NCI-H748 treated with DMSO at 0.1 percent for 48 hours (cell line): ENCODE data around the gene KIRREL3.

ENCODE experiments used
- DNase-seq: peaks from one replicate; lab custom pipeline; 2025; lab: John Stamatoyannopoulos, UW

The KIRREL3 gene

DNA sequence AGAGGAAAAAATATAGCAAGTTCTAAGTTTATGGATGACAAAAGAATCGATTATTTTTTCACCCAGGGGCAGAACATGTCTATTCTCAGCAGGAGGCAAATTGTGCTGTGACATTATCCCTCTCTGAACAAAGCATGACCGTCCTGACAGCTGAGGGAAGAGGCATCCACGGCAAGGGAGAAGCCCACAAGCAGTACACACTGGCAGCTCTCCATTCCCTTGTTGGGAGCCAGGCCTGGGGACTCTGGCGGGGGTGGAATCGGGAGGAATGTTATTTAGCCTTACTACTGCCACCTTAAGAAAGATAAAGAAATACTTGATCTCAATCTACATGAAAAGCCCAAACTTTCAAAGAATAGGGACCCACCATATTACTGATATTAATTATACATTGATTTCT is 3.4 kb downstream of the KIRREL3 start:
- no peak for DNase-seq

DNA sequence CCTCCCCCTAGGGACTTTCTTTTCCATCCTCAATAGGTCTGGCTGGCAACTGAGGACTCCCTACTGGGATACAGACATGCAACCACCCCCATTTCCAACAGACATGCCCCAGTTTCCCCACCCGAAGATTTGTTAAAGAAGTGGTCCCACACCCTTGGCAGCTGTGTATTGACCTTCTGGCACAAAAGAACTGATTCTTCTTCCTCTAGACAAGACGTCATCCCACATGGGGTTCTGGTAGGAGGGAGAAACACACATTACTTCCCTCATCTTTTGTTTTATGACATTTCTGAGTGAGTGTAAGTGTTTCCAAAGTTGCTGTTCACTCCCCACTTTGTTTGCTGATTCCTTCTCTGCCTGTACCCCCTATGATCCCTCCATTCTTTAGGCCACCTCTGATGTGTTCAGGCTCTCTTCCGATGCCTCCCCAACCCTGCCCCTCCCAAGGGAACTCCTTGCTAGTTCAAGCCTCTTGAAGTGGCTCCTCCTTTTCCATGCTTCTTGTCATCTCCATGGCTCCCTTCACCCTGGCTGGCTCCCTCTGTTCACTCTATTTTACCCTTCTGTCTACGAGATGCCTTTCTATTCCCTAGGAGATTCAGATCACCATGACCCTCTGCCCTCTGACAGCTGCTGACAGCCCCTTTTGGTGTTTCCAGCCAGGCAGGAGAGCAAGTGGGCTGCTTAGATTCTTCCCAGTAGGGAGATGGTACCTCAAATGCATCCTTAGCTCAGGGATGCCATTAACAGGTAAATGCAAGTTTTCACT is 4.3 kb downstream of the KIRREL3 start:
- DNase-seq = no peak

DNA sequence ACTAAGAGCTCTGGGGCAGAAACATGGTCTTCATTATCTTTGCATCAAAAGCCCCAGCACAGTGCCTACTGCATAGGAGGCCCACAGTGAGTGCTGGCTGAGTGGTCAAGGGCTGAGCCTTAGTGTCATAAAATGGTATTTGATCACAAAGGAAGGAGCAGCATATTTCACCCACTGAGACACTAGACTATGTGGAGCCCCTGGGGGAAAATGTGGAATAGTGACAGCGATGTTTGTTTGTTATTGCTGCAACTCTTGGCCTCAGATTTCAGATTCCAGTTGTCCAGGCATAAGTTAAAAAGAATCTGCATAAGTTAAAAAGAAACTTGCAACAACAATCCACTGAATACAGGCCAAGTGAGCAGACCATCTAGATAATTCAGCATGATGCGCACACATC is 7.0 kb downstream of the KIRREL3 start:
- no peak for DNase-seq

DNA sequence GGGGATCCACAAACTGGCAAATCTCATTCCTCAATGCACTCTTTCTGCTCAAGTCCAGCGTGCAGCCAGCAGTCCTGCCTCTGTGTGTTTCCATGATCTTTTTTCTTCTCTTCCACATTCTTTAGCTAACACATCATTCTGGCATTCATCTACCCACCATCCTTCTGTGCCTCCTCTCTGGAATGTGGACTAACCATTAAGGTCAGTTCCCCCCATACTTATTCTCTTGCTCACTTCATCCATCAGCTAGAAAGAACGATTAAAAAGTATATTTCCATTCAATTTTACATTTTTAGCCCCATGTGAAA is 7.8 kb downstream of the KIRREL3 start:
- DNase-seq = no peak

DNA sequence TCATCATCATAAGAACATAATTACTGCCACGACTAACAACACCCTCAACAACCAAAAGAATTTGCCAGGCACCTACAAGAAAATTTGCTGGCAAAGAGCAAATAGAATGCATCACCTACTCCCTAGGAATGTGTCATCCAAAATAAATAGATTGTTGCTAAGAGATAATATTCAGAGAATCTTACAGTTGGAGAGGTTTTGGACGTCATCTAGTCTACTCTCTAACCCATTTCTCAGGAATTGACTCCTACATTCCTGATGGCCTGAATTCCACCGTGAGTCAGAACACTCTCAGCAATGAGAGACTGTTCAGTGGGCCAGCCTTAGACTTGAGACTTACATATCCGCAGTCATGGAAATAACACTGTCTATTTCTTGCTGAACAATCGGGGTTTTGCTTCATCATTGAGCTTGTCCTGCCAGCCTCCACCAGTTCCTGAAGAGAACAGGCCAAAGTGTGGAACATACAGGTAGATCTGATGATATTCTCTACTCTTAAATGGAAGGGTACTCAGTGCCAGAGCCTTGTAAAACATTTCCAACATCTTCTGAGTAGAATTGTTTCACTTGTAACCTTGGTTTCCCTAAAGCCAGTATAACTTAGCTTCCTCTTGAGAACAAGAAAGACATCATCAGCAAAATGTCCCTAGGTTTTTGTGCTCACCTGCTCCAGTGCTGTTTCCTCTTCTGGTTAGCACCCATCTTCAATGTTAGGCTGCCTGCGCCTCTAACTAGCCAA is 8.3 kb downstream of the KIRREL3 start:
- DNase-seq = no peak

DNA sequence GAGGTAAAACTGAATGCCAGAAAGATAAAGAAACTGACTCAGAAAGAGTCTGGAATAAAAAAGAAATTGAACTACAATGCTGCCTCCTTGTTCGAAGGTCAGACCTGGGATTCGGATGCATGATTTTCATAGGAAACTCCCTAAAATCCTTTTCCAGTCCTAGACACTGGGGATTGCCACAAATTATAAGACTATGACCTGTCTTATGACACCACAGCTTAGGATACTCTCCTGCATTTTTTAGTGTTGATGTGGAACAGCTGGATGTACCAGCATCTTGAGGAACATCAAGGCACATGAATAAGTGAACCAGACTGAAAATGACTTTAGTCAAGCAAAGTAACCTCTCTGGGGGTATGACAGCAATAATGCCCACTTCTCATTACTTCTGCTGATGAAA is 9.0 kb downstream of the KIRREL3 start:
- DNase-seq = no peak

DNA sequence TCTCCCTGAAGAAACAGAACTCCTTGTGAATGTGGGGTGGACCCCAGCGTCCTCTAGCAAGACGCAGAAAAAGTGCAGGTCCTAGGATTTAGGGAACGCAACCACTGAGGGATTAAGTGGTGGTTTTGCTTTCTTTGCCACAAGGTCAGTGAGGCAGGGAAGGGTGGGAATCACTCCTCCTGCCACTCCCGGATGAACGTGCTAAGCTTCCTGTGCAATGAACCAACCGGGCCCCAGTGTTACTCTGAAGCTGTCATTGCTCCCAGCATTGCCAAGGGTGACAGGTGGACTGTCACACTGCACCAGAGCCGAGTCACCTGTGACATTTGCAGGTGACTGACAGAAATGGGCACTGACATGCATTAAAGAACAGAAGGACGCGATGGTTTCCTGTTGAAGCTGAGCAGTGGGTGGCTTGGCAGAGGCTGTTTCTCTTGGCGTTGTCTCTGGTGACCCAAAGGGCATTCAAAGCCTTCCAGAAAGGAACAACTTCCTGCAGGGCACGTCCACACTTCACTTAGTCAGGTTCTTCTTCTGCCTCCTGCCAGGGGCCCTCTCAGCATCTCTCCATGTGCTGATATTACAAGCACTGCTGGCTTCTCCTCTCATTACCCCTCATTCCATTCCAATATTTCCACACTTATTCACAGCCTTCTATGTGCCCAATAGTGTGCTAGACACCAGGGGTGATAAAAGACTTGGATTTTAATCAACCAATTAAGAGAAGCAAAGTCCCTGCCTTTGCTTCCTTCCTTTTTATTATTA is 9.7 kb downstream of the KIRREL3 start:
- DNase-seq = no peak

DNA sequence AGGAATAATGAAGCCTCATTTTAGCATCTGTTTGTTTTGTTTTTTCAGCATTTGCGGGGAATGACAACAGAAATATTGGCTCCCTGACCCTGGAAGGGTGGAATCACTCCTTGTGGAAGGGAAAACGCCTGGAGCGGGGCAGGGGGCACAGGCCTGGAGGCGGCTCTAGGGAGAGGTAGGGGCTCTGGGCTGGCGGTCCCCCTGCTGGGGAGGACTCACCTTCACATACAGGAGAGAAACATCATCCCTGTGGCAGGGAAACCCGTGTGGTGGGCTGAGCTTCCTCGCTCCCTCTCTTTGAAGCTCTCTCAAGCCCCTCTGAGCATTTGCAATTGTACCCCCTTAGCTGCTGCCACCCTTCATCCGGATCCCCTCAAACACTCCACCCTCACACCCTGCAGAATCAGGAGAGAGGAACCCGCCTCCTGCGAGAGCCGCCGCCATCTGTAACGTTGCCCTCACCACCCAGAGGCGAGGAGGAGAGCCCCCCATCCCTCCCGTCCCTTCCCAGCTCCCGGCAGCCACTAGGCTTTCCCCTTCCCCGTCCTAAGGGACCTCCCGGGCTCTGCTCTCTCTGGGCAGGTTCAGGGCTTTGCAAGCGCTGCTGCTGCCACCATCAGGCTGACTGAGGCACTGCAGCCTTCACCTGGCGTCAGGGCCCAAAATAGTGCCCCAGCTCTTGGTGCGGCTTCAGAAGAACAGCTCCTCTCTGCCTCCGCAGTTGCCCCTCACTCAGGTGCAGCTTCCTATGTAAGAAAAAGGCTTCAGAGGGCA is 10.4 kb downstream of the KIRREL3 start:
- DNase-seq = peak; percentile 11

DNA sequence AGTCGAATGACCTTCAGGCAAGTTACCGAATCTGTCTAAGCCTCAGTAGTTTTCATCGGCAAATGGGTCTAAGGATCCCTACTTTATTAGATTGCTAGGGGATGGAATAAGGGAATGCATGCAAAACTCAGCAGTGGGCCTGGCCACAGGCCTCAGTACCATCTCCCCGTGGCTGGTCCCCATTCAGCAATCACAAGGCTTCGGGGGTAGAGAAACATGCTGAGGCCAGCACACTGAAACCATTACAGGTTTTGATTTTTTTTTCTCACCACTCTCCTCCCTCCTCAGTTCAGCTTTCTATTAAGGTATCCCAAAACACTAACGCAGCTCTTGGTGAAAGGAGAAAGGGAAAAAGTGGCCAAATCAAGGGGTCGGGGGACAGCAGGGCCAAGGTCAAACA is 11.9 kb downstream of the KIRREL3 start:
- DNase-seq = no peak

DNA sequence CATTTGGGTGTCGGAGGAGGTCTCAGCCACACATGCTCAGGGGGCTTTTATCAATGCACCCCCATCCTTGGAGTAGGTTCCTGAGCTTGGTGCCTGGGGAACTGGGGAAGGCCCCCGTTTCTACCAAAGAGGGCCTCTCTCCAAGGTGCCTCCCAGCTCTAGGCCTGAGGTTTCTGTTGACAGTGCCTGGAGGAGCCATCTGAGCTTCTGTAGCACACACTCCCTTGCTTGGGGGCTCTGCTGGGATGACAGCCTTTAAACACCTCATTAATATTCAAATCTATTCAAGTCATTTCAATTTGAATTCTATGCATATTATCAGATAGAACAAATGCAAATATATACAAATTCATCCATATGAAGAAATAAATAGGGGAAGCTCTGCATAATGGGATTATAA is 18.9 kb downstream of the KIRREL3 start:
- DNase-seq = no peak

DNA sequence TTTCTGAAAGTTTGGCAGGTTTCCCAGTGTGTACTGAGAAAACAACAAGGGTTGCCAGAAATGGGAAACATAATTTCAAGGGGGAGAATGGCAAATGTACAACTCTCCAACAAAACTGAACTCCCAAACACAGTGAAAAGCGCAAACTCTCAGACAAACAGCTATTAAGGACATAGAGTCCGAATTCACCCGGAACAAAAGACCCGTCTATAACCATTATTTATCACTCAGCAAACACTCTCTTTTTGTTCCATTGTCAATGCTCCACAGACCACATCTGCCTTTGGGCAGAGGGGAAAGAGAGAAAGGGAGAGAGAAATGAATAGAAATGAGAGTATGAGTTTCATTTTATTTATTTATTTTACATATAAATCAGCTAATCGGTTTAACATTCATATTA is 21.7 kb downstream of the KIRREL3 start:
- DNase-seq = peak; percentile 94

DNA sequence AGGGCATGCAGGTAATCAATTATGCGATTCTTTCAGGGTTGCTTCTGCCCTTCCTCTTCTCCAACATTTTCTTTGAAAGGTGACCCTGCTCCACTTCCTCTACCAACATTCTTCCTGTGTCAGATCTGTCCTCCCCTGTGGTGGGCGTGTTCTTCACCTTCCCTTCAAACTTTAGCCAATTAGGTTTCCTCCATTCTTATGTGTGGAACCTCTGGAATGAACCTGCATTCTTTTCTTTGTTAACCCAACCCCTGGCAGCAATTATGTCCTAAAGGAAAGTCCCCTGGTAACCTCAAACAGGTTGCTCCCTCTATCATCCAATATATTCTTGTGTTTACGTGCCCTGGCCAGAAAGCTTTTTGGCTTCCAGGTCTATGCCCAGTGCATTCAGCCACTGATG is 22.4 kb downstream of the KIRREL3 start:
- no peak for DNase-seq

DNA sequence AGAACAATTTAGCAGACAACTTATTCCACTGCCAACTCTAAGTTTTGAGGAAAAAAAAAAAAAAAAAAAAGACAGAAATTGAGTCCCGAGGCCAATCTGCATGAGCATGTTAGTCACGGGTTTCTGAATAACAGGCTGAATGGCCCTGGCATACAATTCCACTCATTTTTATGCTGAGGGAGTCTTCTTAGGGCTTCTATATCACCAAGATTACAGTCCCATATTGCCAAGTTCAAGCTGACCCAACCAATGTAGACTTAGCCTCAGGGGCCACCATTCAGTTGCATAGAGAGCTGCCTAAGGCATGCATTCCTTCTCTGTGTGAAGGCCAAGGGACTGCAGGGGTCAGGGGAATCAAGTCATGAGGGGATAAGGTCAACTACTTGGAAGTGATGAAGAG is 27.5 kb downstream of the KIRREL3 start:
- no peak for DNase-seq

DNA sequence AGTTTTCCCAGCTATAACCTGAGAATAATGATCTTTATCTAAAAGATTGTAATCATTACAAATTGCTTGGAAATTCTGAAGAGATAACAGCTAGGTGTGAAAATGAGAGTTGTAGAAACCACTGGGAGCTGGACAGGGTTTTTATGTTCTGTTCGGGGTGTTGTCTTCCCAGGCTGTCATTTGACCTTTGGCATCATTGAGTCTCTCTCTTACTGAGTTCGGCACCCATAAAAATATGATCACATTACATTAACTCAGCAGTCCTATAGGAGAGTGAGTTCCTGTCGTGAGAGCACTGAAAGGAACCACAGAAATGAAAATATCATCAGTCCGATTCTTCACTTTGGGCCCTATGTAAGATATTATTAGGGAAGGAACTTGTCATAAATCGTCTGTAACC is 29.3 kb downstream of the KIRREL3 start:
- no peak for DNase-seq

DNA sequence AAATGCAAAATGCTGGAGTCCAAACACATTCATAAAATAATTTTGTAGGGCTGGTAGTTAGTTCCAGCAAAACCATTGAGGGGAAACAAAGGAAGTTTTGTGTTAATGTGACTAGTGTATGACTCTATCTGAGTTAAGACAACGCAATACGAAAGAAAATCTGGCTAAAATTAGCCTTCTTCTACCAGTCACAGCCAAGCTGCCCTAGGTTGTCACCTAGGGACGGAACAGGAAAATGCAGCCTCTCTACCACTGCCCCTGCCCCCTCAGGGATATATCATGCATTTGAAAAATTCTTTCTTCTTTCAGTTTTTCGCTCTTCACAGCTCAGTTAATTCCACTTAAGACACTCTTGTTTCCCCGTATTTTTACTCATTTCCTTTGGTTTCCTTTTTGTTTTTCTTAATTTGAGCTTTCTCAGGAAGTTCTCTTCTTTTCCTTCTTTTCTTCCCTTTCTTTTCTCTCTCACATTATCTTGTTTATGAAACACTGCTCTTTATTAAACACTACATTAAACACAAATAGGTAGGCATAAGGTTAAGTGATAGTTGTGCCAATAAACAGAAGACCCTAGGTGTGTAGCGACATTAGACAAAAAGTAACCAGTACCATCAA is 30.6 kb downstream of the KIRREL3 start:
- DNase-seq = no peak

DNA sequence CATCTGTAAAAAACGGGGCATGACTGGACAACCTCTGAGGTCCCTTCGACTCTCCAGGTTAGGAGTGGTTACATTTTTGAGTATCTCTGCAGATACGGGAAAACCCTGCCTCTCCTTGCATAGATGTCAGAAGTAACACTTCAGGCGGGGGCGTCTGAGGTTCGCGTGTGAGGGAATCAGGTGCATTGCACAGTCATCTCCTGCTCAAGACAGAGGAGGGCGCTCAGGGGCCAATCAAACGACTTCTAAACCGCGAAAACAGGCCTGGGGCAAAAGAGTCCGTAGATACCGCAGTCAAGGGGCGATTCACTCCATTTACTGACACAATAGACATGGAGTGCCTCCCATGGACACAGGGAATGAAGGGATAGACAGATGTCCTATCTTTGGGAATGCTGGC is 31.7 kb downstream of the KIRREL3 start:
- DNase-seq = no peak

DNA sequence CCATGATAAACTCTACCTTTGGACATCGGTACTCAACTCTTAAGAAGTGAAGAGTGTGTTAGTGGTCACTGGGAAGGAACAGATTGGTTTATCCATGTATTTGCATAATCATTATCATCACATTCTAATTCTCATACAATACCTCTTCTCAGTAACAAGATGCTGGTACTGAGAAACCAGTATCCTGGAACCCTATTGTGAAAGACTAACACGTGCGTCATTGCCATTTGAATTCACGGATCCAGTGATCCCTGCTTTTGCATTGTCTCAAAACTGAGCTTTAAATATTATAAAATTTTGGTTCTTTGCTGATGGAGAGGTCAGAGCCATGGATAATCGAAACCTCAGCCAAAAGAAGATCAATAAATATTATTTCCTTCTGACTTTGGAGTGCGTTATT is 35.2 kb downstream of the KIRREL3 start:
- DNase-seq = no peak

DNA sequence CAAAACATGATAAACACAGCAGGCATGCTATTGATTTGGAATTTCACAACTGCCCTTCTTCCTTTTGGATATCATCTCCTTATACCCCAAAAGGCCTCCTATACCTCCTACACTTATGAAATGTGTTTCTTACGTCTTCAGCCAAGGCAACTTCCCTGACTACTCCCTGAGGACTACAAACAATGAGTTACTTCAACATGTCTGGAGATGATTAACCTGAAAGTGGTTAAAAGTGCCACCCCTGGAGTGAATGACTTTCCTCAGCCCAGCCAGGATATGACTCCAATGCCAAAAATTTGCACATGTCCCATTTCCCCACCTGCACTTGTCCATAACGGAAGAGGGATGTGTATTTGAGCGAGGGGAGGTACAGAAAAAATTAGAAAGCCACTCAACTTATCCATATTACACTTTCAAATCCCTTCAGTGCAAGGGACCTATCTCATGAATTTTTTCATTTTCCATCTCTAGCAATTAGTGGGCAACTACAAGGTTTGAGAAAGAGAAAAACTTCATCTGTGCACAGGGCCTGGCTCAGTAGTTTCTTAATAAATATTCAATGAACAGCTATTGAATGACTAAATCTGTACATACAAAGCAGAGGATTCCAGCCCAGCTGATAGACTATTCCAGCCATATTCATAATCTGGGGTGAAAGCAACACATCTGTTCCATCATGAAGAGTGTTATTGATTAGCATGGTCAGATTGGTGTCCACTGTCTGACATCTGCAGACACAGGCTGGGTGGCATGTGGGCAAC is 36.8 kb downstream of the KIRREL3 start:
- DNase-seq = no peak

DNA sequence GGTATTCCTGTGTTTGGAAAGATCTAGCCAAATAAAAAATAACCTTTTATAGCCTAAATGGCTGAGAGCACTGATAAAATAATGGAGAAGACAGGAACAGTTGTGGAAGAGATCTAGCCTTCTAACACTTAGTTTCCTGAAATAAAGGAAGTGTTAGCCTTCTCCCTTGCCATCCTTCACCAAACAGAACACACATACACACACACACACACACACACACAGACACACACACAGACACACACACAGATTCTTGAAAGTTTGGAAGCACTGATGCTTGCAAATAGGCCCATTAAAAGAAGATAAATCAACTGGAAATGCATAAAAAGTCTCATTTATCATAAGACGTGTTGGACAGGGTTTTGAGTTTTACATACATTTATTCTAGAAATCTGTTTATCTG is 37.5 kb downstream of the KIRREL3 start:
- no peak for DNase-seq

DNA sequence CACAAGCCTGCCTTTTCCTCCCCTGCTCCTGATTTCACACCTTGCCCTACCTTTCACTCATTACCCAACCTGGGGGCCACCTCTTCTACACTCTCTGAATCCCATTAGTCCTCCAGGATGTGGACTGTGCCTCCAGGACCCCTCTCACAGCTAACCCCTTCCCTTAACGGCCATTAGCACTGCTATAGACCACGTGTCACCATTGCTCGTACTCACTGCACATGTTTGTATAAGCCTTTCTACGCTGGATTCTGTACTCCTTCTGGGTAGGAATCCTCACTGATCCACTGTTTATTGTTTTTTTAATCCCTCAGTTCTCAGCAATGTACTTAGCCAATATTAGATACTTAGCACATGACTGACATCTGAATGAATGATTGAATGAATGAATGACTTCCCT is 40.9 kb downstream of the KIRREL3 start:
- no peak for DNase-seq

DNA sequence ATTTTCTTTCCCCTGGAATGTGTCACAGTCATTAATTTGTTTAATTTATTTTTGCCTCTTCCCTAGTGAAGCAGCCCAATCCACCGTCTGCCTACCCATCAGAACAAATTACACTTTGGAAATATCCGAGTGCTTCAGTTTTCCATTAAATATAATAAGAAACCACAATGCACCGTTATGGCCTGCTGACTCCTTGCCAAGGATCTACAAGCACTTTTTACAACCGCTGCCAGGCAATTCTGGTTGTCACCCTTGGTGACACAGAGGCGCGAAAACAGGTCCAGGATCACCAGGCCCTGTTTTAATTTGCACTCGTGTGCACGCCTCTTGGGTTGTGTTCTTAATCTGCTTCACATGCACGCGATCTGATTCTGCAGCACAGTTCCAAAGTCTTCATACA is 43.9 kb downstream of the KIRREL3 start:
- DNase-seq = no peak
